ENCODE results near the gene GPR63. TPM values are rescaled to one million over a fixed set of nuclear protein-coding genes. Genes with fewer than 3 reads are reported as not detected.

Gene GPR63, protein sequence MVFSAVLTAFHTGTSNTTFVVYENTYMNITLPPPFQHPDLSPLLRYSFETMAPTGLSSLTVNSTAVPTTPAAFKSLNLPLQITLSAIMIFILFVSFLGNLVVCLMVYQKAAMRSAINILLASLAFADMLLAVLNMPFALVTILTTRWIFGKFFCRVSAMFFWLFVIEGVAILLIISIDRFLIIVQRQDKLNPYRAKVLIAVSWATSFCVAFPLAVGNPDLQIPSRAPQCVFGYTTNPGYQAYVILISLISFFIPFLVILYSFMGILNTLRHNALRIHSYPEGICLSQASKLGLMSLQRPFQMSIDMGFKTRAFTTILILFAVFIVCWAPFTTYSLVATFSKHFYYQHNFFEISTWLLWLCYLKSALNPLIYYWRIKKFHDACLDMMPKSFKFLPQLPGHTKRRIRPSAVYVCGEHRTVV
- total RNA-seq = 0.44 and 0.50 TPM in 2 replicates

DNA sequence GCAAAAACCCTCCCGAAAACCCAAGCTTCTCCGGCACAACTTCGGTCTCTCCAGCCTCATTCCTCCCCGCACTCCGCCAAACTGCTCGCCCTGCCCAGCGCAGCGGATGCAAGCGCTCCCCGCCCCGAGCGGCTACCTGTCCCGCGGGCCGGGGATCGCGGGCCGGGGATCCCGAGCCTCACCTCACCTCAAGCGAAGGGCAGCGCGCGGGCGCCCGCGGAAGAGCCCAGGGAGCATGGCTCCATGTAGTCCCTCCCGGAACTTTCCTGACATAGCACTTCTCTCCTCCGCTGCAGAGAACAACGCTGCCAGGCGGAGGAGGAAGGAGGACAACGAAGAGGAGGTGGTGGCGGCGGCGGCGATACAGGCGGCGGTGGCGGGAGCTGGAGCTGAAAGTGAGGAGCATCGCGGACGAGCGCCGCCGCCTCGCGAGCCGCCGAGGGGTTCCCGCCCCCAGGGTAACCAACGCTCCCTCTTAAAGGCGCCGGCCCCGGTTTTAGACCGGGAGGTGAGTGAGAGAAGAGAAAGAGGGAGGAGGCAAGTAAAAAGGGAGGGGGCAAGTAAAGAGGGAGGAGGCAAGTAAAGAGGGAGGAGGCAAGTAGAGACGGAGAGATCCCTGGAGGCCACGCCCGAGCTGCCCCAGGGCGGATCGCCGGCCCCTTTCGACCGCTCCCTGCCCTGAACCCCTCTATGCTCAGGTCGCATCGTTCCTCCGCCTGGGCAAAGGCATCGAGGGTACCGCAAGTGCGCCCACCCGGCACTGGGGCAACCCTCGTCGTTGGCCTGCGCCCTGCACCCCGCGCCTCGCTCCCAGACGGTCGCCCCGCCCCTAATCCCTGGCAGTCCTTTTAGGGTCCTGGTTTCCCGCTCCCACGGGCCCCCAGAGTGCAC lies at the start of gene GPR63:
TSS of gene GPR63 (minus strand) at position 397 of the 891 bp plus-strand sequence. CDS start 37,746 bp downstream, outside the sequence.

Other genes with a start within 250 kb of the GPR63 start
- 7.4 and 12.0 TPM in 2 replicates for gene NDUFAF4, start 60.4 kb upstream of the GPR63 start, total RNA-seq
- gene KLHL32, start 87.3 kb upstream of the GPR63 start, total RNA-seq = under 0.01 TPM in 1 of 2 replicates, not detected in the other

Data from uterine smooth muscle cell (primary cell).